ENCODE results near the gene CBR4. TPM values are rescaled to one million over a fixed set of nuclear protein-coding genes. Genes with fewer than 3 reads are reported as not detected.
"Not testable (repeated sequence)": the region's sequence is repeated elsewhere in the genome, so short reads cannot be mapped to it uniquely, and the experiment has no call there.

CBR4 gene
- total RNA-seq, 2 donors from 2014 or later, result 39.0 to 55.6 TPM

- no peak for DNase-seq
- H3K27ac ChIP-seq (ENCODE audit: low read depth, low read length), result no peak overlapping the region
- Mint-ChIP-seq H3K27me3 (ENCODE audit: insufficient read depth) (no peaks in the 10 kb centered on the region), H3K4me3 (no peak overlapping the region), H3K9me3 (peaks cover 16% of the 10 kb centered on the region), H3K36me3 (ENCODE audit: low read depth) (peaks cover 26% of the 10 kb centered on the region), H3K4me1 (peaks cover 10% of the 10 kb centered on the region), H3K27ac (no peak overlapping the region)
- H3K4me1 ChIP-seq (ENCODE audit: control insufficient read depth, insufficient read depth, low read length), result peaks cover 3% of the 10 kb centered on the region
- WGBS, 2 experiments (ENCODE audit: insufficient coverage in 1 of 2, insufficient read length in 1 of 2), result 95 to 100% methylated on average over 2 of the region's 2 CpGs
- no peak overlapping the region for H3K4me3 ChIP-seq (ENCODE audit: low read length)
- no peak overlapping the region for H3K9ac ChIP-seq (ENCODE audit: extremely low read depth, low read length, poor library complexity, severe bottlenecking)
- H3K9me3 ChIP-seq (ENCODE audit: control insufficient read depth, low read length), result peaks cover 32% of the 10 kb centered on the region
- H3K36me3 ChIP-seq (ENCODE audit: control insufficient read depth, insufficient read depth, low read length), result no peaks in the 10 kb centered on the region
- TF ChIP-seq CTCF (conservative IDR thresholded peaks at IDR 0.05), result no peak
- H3K27me3 ChIP-seq (ENCODE audit: control insufficient read depth, insufficient read depth, low read length, poor library complexity, severe bottlenecking), result no peaks in the 10 kb centered on the region
Measured at GRCh38 chr4:168955674-168956073, 54.4 kb downstream of the CBR4 start.

- H3K4me1 Mint-ChIP-seq, result peaks cover 10% of the 10 kb centered on the region
- peaks cover 33% of the 10 kb centered on the region for H3K9me3 Mint-ChIP-seq
- not testable (repeated sequence) for H3K27ac ChIP-seq (ENCODE audit: low read depth, low read length); H3K4me1 ChIP-seq (ENCODE audit: control insufficient read depth, insufficient read depth, low read length); H3K4me3 Mint-ChIP-seq; H3K9ac ChIP-seq (ENCODE audit: extremely low read depth, low read length, poor library complexity, severe bottlenecking); DNase-seq; H3K27me3 Mint-ChIP-seq (ENCODE audit: insufficient read depth); H3K27me3 ChIP-seq (ENCODE audit: control insufficient read depth, insufficient read depth, low read length, poor library complexity, severe bottlenecking); H3K36me3 ChIP-seq (ENCODE audit: control insufficient read depth, insufficient read depth, low read length)
- Histone ChIP-seq H3K4me3 (ENCODE audit: low read length) (peak overlapping the region; percentile 29), H3K9me3 (ENCODE audit: control insufficient read depth, low read length) (peaks cover 24% of the 10 kb centered on the region)
- H3K36me3 Mint-ChIP-seq (ENCODE audit: low read depth), result peaks cover 17% of the 10 kb centered on the region
- WGBS, 2 experiments (ENCODE audit: insufficient coverage in 1 of 2, insufficient read length in 1 of 2), result 94 to 100% methylated on average over 1 to 3 of the region's 3 CpGs
- H3K27ac Mint-ChIP-seq, result peak overlapping the region; percentile 81
Measured at GRCh38 chr4:168952821-168953246, 57.2 kb downstream of the CBR4 start.

GRCh38 chr4:168945291-168945690, 64.8 kb downstream of the CBR4 start:
- TF ChIP-seq CTCF (conservative IDR thresholded peaks at IDR 0.05), result no peak
- Mint-ChIP-seq H3K27ac (no peak overlapping the region), H3K4me3 (no peak overlapping the region), H3K36me3 (ENCODE audit: low read depth) (no peaks in the 10 kb centered on the region), H3K27me3 (ENCODE audit: insufficient read depth) (peaks cover 2% of the 10 kb centered on the region), H3K9me3 (peaks cover 22% of the 10 kb centered on the region), H3K4me1 (peaks cover 17% of the 10 kb centered on the region)
- no peak overlapping the region for H3K4me3 ChIP-seq (ENCODE audit: low read length)
- H3K36me3 ChIP-seq (ENCODE audit: control insufficient read depth, insufficient read depth, low read length), result no peaks in the 10 kb centered on the region
- WGBS, 2 experiments (ENCODE audit: insufficient coverage in 1 of 2, insufficient read length in 1 of 2), result 76 to 86% methylated on average over 1 to 2 of the region's 2 CpGs
- H3K4me1 ChIP-seq (ENCODE audit: control insufficient read depth, insufficient read depth, low read length), result no peaks in the 10 kb centered on the region
- H3K27ac ChIP-seq (ENCODE audit: low read depth, low read length), result no peak overlapping the region
- no peaks in the 10 kb centered on the region for H3K27me3 ChIP-seq (ENCODE audit: control insufficient read depth, insufficient read depth, low read length, poor library complexity, severe bottlenecking)
- DNase-seq, result no peak
- H3K9ac ChIP-seq (ENCODE audit: extremely low read depth, low read length, poor library complexity, severe bottlenecking), result no peak overlapping the region
- no peaks in the 10 kb centered on the region for H3K9me3 ChIP-seq (ENCODE audit: control insufficient read depth, low read length)

GRCh38 chr4:168942985-168943384, 67.1 kb downstream of the CBR4 start:
- Histone ChIP-seq H3K27me3 (ENCODE audit: control insufficient read depth, insufficient read depth, low read length, poor library complexity, severe bottlenecking) (no peaks in the 10 kb centered on the region), H3K27ac (ENCODE audit: low read depth, low read length) (no peak overlapping the region), H3K4me1 (ENCODE audit: control insufficient read depth, insufficient read depth, low read length) (no peaks in the 10 kb centered on the region), H3K36me3 (ENCODE audit: control insufficient read depth, insufficient read depth, low read length) (no peaks in the 10 kb centered on the region), H3K4me3 (ENCODE audit: low read length) (no peak overlapping the region), H3K9ac (ENCODE audit: extremely low read depth, low read length, poor library complexity, severe bottlenecking) (no peak overlapping the region), H3K9me3 (ENCODE audit: control insufficient read depth, low read length) (no peaks in the 10 kb centered on the region)
- peak; percentile 67 for DNase-seq
- peaks cover under 1% of the 10 kb centered on the region for H3K27me3 Mint-ChIP-seq (ENCODE audit: insufficient read depth)
- H3K36me3 Mint-ChIP-seq (ENCODE audit: low read depth), result peaks cover 5% of the 10 kb centered on the region
- H3K4me3 Mint-ChIP-seq, result no peak overlapping the region
- TF ChIP-seq CTCF (conservative IDR thresholded peaks at IDR 0.05), result peak; percentile 84
- 91% methylated on average over 3 of the region's 3 CpGs; no CpG with 5 or more reads in 1 of the 2 experiments for WGBS, 2 experiments (ENCODE audit: insufficient coverage in 1 of 2, insufficient read length in 1 of 2)
- H3K9me3 Mint-ChIP-seq, result peaks cover 18% of the 10 kb centered on the region
- H3K4me1 Mint-ChIP-seq, result peaks cover 17% of the 10 kb centered on the region
- H3K27ac Mint-ChIP-seq, result no peak overlapping the region

Measured in endodermal cell (in vitro differentiated cells).